Aorta (tissue), 5 donors: ENCODE measurements around the gene ITFG2. TPM values are rescaled to one million over a fixed set of nuclear protein-coding genes. Genes with fewer than 3 reads are reported as not detected.

Source experiments
- ATAC-seq: fragments of 200-7000 bp; cut with Tn5 transposase; one replicate; pipeline ENCODE4 v1.9.1; 2022; ENCODE audit warnings: moderate library complexity; ENCODE audit not compliant: low FRiP score
- DNase-seq, 2 donors: peaks; one replicate each; pipeline ENCODE4 v3.0.0-alpha.2; 2020
- H3K27ac ChIP-seq, 2 donors: one replicate each; pipeline ENCODE4 v1.5.1; 2013; ENCODE audit warnings: low read length in 2 of 2, mild to moderate bottlenecking in 2 of 2, moderate library complexity in 2 of 2, control low read depth in 1 of 2, inconsistent platforms in 1 of 2, low read depth in 1 of 2
- H3K27me3 ChIP-seq, 2 donors: one replicate each; pipeline ENCODE4 v1.6.1; 2013; ENCODE audit warnings: control low read depth in 1 of 2, low read length in 1 of 2, mild to moderate bottlenecking in 1 of 2, moderate library complexity in 1 of 2; ENCODE audit not compliant: insufficient read depth in 2 of 2, control insufficient read depth in 1 of 2
- H3K36me3 ChIP-seq, 2 donors: one replicate each; pipeline ENCODE4 v1.6.1; 2013; ENCODE audit warnings: control low read depth in 1 of 2, low read length in 1 of 2, mild to moderate bottlenecking in 1 of 2; ENCODE audit not compliant: insufficient read depth in 2 of 2, control insufficient read depth in 1 of 2
- H3K4me1 ChIP-seq, 2 donors: one replicate each; pipeline ENCODE4 v1.6.1; 2013; ENCODE audit warnings: low read length in 2 of 2, control low read depth in 1 of 2, mild to moderate bottlenecking in 1 of 2, moderate library complexity in 1 of 2; ENCODE audit not compliant: insufficient read depth in 2 of 2, control insufficient read depth in 1 of 2
- H3K4me3 ChIP-seq, 2 donors: one replicate each; pipeline ENCODE4 v1.5.1; 2013; ENCODE audit warnings: low read length in 2 of 2, control low read depth in 1 of 2, mild to moderate bottlenecking in 1 of 2
- H3K9me3 ChIP-seq: one replicate; pipeline ENCODE4 v1.6.1; 2013; ENCODE audit warnings: mild to moderate bottlenecking, low read length; ENCODE audit not compliant: control insufficient read depth
- WGBS, 2 donors: extraction: QIAGEN DNeasy Blood & Tissue Kit; methylation state at CpG; one replicate each; pipeline ENCODE4 v1.1.7; 2013; 5-methylcytosine and 5-hydroxymethylcytosine counted together
- intact Hi-C, 2 donors: fragments of 100-400 bp; cut with DNase I; formaldehyde crosslinking; loops; one replicate each; pipeline versions ENCODE4 v1.14.2 to v1.15.0; 2022
- polyA plus RNA-seq, 2 donors: library from polyadenylated mRNA; stranded (reverse); fragments of 200-250 nt; gene quantifications; one replicate each; pipeline ENCODE4 v1.2.3, GENCODE V29; 2013
- total RNA-seq, 2 donors: library from RNA; stranded (reverse); fragmentation: NEBNext Ultra II Directional; extraction: Animal tissue kit (Norgen Biotek cat#: 25700); gene quantifications; one replicate each; pipeline ENCODE4 v1.2.1, GENCODE V29; 2021
- donor health status: healthy with polysubstance abuse.
- donor health status: Bipolar disorder and iron deficiency.
- donor health status: DM: no; HTN: no; CAD: no.
- donor health status: DM: no; HTN: no; CAD: no.
- donor health status: DM: yes; HTN: yes; CAD: no.

Gene ITFG2
- total and polyA plus RNA-seq, 4 donors = 5.9 to 43.7 (median 28.6) TPM

DNA sequence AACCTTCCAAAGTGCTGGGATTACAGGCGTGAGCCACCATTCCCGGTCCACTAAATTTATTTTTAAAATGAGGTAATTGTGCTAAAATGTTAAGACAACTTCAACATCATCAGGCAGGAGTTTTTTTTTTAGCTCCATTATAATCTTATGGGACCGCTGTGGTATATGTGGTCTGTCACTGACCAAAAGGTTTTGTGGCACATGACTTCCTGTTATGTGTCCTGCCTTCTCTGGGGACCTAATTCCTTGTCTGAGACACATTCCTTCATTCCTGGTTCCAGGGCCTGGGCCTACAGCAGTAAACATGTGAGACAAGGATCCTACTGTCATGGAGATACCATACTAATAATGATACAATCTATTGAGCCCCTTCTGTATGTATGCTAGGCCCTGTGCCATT lies 39.5 kb downstream of the ITFG2 start:
- Histone ChIP-seq H3K27me3 (no peaks in the 10 kb centered on the region), H3K9me3 (no peaks in the 10 kb centered on the region), H3K4me3 (no peak overlapping the region), H3K4me1 (no peaks in the 10 kb centered on the region), H3K27ac (no peak overlapping the region), H3K36me3 (no peaks in the 10 kb centered on the region)
- no peak for ATAC-seq
- 94 to 97% methylated on average over 3 of the region's 3 CpGs for WGBS, 2 donors
- no peak for DNase-seq
- intact Hi-C loops = loop anchor here in 1 of 2 donors (5.0 kb wide), 2 partner anchors 90 to 185 kb away; no protein-coding TSS in a partner anchor

- DNase-seq = peak; percentile 88 to 95
- no peak overlapping the region for H3K4me3 ChIP-seq
- H3K27ac ChIP-seq = no peak overlapping the region
- 13% methylated on average over 11 of the region's 11 CpGs for WGBS, 2 donors
- intact Hi-C loops = loop anchor here in 1 of 2 donors (5.0 kb wide), 2 partner anchors 89 to 184 kb away; no protein-coding TSS in a partner anchor
- H3K4me1 ChIP-seq = no peaks in the 10 kb centered on the region
- H3K9me3 ChIP-seq = no peaks in the 10 kb centered on the region
- peak; percentile 90 for ATAC-seq
- H3K27me3 ChIP-seq = no peaks in the 10 kb centered on the region
- H3K36me3 ChIP-seq = no peaks in the 10 kb centered on the region
Measured at GRCh38 chr12:2853626-2854025, 41.2 kb downstream of the ITFG2 start.

DNA sequence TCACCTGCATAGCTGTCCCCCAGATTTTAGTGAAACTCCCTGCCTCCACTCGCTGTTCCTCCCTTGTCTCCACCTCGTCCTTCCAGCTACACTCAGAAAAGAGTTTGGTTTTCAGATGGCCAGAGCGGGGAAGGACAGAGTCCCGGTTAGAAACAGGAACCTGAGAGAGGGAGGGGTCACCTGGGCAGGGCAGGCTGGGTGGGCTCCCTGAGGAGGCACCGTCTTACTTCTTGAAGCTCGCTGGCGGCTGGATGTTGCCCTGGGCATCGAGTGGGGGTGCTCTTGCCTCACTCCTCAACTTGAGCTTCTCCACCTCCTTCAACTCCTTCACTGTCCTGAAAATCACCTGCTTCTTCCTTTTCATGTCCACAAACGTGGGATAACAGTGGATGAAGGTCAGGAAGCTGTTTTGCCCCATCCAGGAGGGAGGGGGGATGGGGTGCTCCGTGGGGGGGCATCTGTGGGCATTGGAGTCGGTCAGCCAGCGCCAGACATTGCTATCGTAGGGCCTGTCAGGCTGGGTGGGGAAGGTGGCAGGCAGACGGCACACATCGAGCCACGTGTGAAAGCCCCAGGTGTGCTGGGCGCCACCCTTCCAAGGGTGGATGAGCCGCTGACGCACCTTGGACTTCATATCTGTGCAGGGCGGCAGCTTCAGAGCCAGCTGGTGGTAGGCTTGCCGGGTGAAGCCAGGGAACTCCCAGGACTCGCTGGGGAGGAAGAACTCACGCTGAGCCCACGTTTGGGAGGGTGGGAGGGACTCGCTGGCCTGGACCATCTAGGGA lies 42.4 kb downstream of the ITFG2 start:
- intact Hi-C loops = loop anchor here (5.0 kb wide), 2 partner anchors 87 to 182 kb away; no protein-coding TSS in a partner anchor
- DNase-seq (no peak), ATAC-seq (no peak)
- H3K27ac ChIP-seq = no peak overlapping the region
- H3K36me3 ChIP-seq = no peaks in the 10 kb centered on the region
- no peaks in the 10 kb centered on the region for H3K4me1 ChIP-seq
- no peaks in the 10 kb centered on the region for H3K27me3 ChIP-seq
- 90 to 93% methylated on average over 25 of the region's 25 CpGs for WGBS, 2 donors
- no peaks in the 10 kb centered on the region for H3K9me3 ChIP-seq
- H3K4me3 ChIP-seq = no peak overlapping the region

GRCh38 chr12:2855546-2855945 lies 43.1 kb downstream of the ITFG2 start:
- no peak for ATAC-seq
- H3K4me1 ChIP-seq = no peaks in the 10 kb centered on the region
- H3K4me3 ChIP-seq = no peak overlapping the region
- H3K27ac ChIP-seq = no peak overlapping the region
- no peaks in the 10 kb centered on the region for H3K9me3 ChIP-seq
- H3K27me3 ChIP-seq = no peaks in the 10 kb centered on the region
- intact Hi-C loops = loop anchor here in 1 of 2 donors (5.0 kb wide), 1 partner anchor 182 kb away; no protein-coding TSS in a partner anchor
- H3K36me3 ChIP-seq = no peaks in the 10 kb centered on the region
- 87 to 93% methylated on average over 7 of the region's 7 CpGs for WGBS, 2 donors
- DNase-seq = no peak

DNA sequence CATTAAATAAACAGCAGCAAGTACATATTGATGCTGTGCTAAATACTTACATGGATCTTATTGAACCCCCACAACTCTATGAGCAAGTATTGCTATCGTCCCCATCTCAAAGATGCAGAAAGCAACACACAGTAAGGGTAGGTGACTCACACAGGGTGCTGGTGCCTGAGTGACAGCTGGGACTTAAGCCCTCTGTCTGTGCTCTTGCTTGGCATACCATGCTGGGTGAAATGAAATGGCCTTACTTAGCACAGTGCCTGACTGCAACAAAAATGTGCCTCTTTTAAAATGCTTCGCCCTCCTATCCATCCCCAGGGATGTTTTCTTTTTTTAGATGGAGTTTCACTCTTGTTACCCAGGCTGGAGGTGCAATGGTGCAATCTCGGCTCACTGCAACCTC lies 43.6 kb downstream of the ITFG2 start:
- no peak overlapping the region for H3K27ac ChIP-seq
- 60 to 65% methylated on average over 3 of the region's 3 CpGs for WGBS, 2 donors
- H3K9me3 ChIP-seq = no peaks in the 10 kb centered on the region
- no peak overlapping the region for H3K4me3 ChIP-seq
- H3K4me1 ChIP-seq = no peaks in the 10 kb centered on the region
- ATAC-seq (no peak), DNase-seq (no peak)
- intact Hi-C loops = loop anchor here in 1 of 2 donors (5.0 kb wide), 1 partner anchor 181 kb away; no protein-coding TSS in a partner anchor
- H3K36me3 ChIP-seq = no peaks in the 10 kb centered on the region
- no peaks in the 10 kb centered on the region for H3K27me3 ChIP-seq

GRCh38 chr12:2857021-2857431 lies 44.6 kb downstream of the ITFG2 start, which contains the start of gene TEX52:
TEX52 (minus strand) TSS chr12:2857039; CDS start chr12:2857026, 13 bp downstream.
- DNase-seq = no peak
- Histone ChIP-seq H3K27ac (no peak within 1 kb of the TSS), H3K4me3 (no peak within 1 kb of the TSS), H3K36me3 (no peaks in the 10 kb centered on the region), H3K4me1 (no peaks in the 10 kb centered on the region), H3K9me3 (no peaks in the 10 kb centered on the region), H3K27me3 (no peaks in the 10 kb centered on the region)
- intact Hi-C loops = loop anchor here in 1 of 2 donors (5.0 kb wide), 1 partner anchor 180 kb away; no protein-coding TSS in a partner anchor
- no peak for ATAC-seq
- 87 to 89% methylated on average over 3 of the region's 3 CpGs for WGBS, 2 donors

- Histone ChIP-seq H3K27me3 (no peaks in the 10 kb centered on the region), H3K9me3 (no peaks in the 10 kb centered on the region), H3K4me1 (no peaks in the 10 kb centered on the region), H3K27ac (no peak overlapping the region), H3K4me3 (no peak overlapping the region), H3K36me3 (no peaks in the 10 kb centered on the region)
- ATAC-seq = no peak
- intact Hi-C loops = loop anchor here in 1 of 2 donors (5.0 kb wide), 1 partner anchor 180 kb away; no protein-coding TSS in a partner anchor
- DNase-seq = no peak
- WGBS, 2 donors = 93 to 98% methylated on average over 7 of the region's 7 CpGs
Measured at GRCh38 chr12:2857576-2857975, 45.1 kb downstream of the ITFG2 start.

GRCh38 chr12:2858334-2858733 lies 45.9 kb downstream of the ITFG2 start:
- H3K9me3 ChIP-seq = no peaks in the 10 kb centered on the region
- ATAC-seq (no peak), DNase-seq (no peak)
- H3K27me3 ChIP-seq = no peaks in the 10 kb centered on the region
- no peak overlapping the region for H3K27ac ChIP-seq
- 89 to 94% methylated on average over 2 of the region's 2 CpGs for WGBS, 2 donors
- H3K36me3 ChIP-seq = no peaks in the 10 kb centered on the region
- H3K4me3 ChIP-seq = no peak overlapping the region
- intact Hi-C loops = loop anchor here in 1 of 2 donors (5.0 kb wide), 1 partner anchor 179 kb away; no protein-coding TSS in a partner anchor
- H3K4me1 ChIP-seq = no peaks in the 10 kb centered on the region
